ENCODE measurements around the gene GABARAPL1. TPM values are rescaled to one million over a fixed set of nuclear protein-coding genes. Genes with fewer than 3 reads are reported as not detected.

Gene GABARAPL1
- polyA plus RNA-seq, 1 donor from 2014 or later, result 213 TPM

DNA sequence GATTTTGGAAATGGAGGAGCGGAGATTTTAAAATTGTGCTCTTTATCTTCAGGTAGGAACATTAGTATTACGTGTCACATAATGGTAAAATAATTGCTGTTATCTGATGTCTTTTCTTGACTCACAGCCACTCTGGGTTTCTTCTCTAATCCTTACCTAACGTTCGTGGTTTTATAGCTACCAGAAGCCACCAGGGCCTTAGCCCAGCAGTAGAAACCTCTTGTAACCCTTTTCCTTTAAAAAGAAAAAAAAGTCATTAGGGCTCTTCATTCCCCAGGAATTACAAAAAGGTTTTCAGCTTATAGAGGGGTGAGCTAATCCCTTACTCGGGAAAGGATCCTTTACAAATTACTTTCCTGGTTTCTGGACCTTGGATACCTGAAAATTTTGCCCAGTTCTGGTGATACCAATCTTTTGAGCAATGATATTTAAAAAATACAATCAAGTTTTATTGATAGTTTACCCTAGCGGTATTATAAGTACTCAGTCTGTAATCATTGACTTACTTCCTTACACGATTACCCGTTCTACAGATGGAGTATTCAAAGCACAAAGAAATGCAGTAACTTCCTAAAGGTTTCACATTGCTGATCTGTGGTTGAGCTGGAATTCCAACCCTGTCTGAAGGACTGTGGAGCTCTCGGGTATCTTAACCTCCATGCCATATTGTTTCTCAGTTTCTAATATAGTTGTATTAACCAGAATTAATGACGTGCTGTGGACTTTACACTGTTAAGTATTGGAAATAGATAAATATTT is 1.6 kb downstream of the GABARAPL1 start:
- Histone ChIP-seq H4K20me1 (ENCODE audit: insufficient read depth) (no peaks in the 10 kb centered on the region), H3K79me2 (replicated peaks; ENCODE audit: insufficient read depth, low read length) (peaks cover 27% of the 10 kb centered on the region), H3K9me2 (ENCODE audit: insufficient read depth, low read length) (no peaks in the 10 kb centered on the region), H2AFZ (ENCODE audit: low read depth, low read length) (peak overlapping the region; percentile 99), H3K27me3 (ENCODE audit: insufficient read depth, low read depth, low read length) (no peaks in the 10 kb centered on the region), H3K9me3 (ENCODE audit: low read length) (no peaks in the 10 kb centered on the region), H3K4me2 (ENCODE audit: low read length) (peak overlapping the region; percentile 57), H3K36me3 (ENCODE audit: insufficient read depth, low read length) (no peaks in the 10 kb centered on the region), H3K4me3 (ENCODE audit: low read length) (peak overlapping the region; percentile 96), H3K9ac (ENCODE audit: low read length) (peak overlapping the region; percentile 99), H3K27ac (ENCODE audit: low read length) (peak overlapping the region; percentile 93), H3F3A (ENCODE audit: insufficient read depth, low read length, poor library complexity, severe bottlenecking) (no peaks in the 10 kb centered on the region)
- TF ChIP-seq RAD21 (conservative IDR thresholded peaks at IDR 0.05), result no peak
- TF ChIP-seq, protein P1, sequence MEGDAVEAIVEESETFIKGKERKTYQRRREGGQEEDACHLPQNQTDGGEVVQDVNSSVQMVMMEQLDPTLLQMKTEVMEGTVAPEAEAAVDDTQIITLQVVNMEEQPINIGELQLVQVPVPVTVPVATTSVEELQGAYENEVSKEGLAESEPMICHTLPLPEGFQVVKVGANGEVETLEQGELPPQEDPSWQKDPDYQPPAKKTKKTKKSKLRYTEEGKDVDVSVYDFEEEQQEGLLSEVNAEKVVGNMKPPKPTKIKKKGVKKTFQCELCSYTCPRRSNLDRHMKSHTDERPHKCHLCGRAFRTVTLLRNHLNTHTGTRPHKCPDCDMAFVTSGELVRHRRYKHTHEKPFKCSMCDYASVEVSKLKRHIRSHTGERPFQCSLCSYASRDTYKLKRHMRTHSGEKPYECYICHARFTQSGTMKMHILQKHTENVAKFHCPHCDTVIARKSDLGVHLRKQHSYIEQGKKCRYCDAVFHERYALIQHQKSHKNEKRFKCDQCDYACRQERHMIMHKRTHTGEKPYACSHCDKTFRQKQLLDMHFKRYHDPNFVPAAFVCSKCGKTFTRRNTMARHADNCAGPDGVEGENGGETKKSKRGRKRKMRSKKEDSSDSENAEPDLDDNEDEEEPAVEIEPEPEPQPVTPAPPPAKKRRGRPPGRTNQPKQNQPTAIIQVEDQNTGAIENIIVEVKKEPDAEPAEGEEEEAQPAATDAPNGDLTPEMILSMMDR (IDR thresholded peaks at IDR 0.05; ENCODE audit: poor library complexity, severe bottlenecking), result no peak
- TF ChIP-seq SMC3 (conservative IDR thresholded peaks at IDR 0.05; ENCODE audit: poor library complexity), result no peak
- TF ChIP-seq EZH2 (IDR thresholded peaks at IDR 0.05; ENCODE audit: borderline replicate concordance, insufficient read depth, low read length, poor library complexity, severe bottlenecking), result no peak
- TF ChIP-seq EP300 (conservative IDR thresholded peaks at IDR 0.05; ENCODE audit: poor library complexity, severe bottlenecking), result no peak
- TF ChIP-seq, protein P2, sequence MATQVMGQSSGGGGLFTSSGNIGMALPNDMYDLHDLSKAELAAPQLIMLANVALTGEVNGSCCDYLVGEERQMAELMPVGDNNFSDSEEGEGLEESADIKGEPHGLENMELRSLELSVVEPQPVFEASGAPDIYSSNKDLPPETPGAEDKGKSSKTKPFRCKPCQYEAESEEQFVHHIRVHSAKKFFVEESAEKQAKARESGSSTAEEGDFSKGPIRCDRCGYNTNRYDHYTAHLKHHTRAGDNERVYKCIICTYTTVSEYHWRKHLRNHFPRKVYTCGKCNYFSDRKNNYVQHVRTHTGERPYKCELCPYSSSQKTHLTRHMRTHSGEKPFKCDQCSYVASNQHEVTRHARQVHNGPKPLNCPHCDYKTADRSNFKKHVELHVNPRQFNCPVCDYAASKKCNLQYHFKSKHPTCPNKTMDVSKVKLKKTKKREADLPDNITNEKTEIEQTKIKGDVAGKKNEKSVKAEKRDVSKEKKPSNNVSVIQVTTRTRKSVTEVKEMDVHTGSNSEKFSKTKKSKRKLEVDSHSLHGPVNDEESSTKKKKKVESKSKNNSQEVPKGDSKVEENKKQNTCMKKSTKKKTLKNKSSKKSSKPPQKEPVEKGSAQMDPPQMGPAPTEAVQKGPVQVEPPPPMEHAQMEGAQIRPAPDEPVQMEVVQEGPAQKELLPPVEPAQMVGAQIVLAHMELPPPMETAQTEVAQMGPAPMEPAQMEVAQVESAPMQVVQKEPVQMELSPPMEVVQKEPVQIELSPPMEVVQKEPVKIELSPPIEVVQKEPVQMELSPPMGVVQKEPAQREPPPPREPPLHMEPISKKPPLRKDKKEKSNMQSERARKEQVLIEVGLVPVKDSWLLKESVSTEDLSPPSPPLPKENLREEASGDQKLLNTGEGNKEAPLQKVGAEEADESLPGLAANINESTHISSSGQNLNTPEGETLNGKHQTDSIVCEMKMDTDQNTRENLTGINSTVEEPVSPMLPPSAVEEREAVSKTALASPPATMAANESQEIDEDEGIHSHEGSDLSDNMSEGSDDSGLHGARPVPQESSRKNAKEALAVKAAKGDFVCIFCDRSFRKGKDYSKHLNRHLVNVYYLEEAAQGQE (IDR thresholded peaks at IDR 0.05; ENCODE audit: borderline replicate concordance), result no peak
- no peak for TF ChIP-seq POLR2AphosphoS5 (IDR thresholded peaks at IDR 0.05)
- no peak for TF ChIP-seq TAF1 (IDR thresholded peaks at IDR 0.05; ENCODE audit: low read depth)
- TF ChIP-seq MXI1 (conservative IDR thresholded peaks at IDR 0.05; ENCODE audit: poor library complexity, severe bottlenecking), result no peak

DNA sequence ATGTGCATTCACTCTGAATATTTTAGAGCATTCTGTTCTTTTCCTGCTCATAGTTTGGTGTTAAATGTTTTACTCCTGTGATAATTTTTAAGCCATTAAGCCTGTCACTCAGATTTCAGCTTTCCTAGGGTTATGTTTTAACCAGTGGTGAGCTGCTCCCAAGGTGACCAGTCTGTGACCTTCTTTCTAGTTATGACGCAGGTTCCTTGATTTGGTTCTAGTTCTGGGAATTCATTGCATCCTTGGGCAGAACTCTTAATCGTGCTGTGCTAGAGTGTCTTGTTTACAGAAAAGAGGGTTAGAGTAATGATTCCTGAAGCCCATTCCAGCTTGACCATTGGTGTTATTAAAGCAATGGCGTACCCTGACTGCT is 2.2 kb downstream of the GABARAPL1 start:
- no peaks in the 10 kb centered on the region for H3F3A ChIP-seq (ENCODE audit: insufficient read depth, low read length, poor library complexity, severe bottlenecking)
- H3K79me2 ChIP-seq (replicated peaks; ENCODE audit: insufficient read depth, low read length), result peaks cover 27% of the 10 kb centered on the region
- no peaks in the 10 kb centered on the region for H4K20me1 ChIP-seq (ENCODE audit: insufficient read depth)
- no peaks in the 10 kb centered on the region for H3K36me3 ChIP-seq (ENCODE audit: insufficient read depth, low read length)
- TF ChIP-seq RAD21 (conservative IDR thresholded peaks at IDR 0.05), result no peak
- no peak for TF ChIP-seq POLR2AphosphoS5 (IDR thresholded peaks at IDR 0.05)
- TF ChIP-seq, protein P1 (IDR thresholded peaks at IDR 0.05; ENCODE audit: poor library complexity, severe bottlenecking), result no peak
- TF ChIP-seq TAF1 (IDR thresholded peaks at IDR 0.05; ENCODE audit: low read depth), result no peak
- TF ChIP-seq, protein P2 (IDR thresholded peaks at IDR 0.05; ENCODE audit: borderline replicate concordance), result no peak
- TF ChIP-seq SMC3 (conservative IDR thresholded peaks at IDR 0.05; ENCODE audit: poor library complexity), result no peak
- TF ChIP-seq EP300 (conservative IDR thresholded peaks at IDR 0.05; ENCODE audit: poor library complexity, severe bottlenecking), result no peak
- TF ChIP-seq MXI1 (conservative IDR thresholded peaks at IDR 0.05; ENCODE audit: poor library complexity, severe bottlenecking), result no peak
- no peak for TF ChIP-seq EZH2 (IDR thresholded peaks at IDR 0.05; ENCODE audit: borderline replicate concordance, insufficient read depth, low read length, poor library complexity, severe bottlenecking)
- no peak overlapping the region for H3K27ac ChIP-seq (ENCODE audit: low read length)
- H3K4me3 ChIP-seq (ENCODE audit: low read length), result peak overlapping the region; percentile 96
- no peaks in the 10 kb centered on the region for H3K9me3 ChIP-seq (ENCODE audit: low read length)
- peak overlapping the region; percentile 57 for H3K4me2 ChIP-seq (ENCODE audit: low read length)
- H3K27me3 ChIP-seq (ENCODE audit: insufficient read depth, low read depth, low read length), result no peaks in the 10 kb centered on the region
- no peak overlapping the region for H2AFZ ChIP-seq (ENCODE audit: low read depth, low read length)
- H3K9ac ChIP-seq (ENCODE audit: low read length), result peak overlapping the region; percentile 99
- H3K9me2 ChIP-seq (ENCODE audit: insufficient read depth, low read length), result no peaks in the 10 kb centered on the region

Data from neural cell (in vitro differentiated cells).